ACHN (cell line): ENCODE measurements around the gene GCKR.

ENCODE experiments used
- DNase-seq: peaks from one replicate; pipeline ENCODE4 v3.0.0-alpha.2; 2015
- in situ Hi-C: cut with HindIII; loops from 2 replicates; pipeline ENCODE4 v1.10.0; 2017; ENCODE audit warnings: low sequenced_read_pairs, low pct_ligation_motif_present, low pct_unique_long_range_greater_than_20kb

Gene GCKR

GRCh38 chr2:27496357-27497287, at the start of gene GCKR:
TSS of gene GCKR (plus strand) at chr2:27496839. CDS start at chr2:27496905, 66 bp downstream.
- peak; percentile 59 for DNase-seq

GRCh38 chr2:27448381-27448780, 48.3 kb upstream of the GCKR start:
- in situ Hi-C loops: no loop called here

More at GRCh38 chr2:27496357-27497287, at the start of gene GCKR:
- in situ Hi-C loops: no loop called here

GRCh38 chr2:27451095-27451494, 45.5 kb upstream of the GCKR start:
- no peak for DNase-seq
- in situ Hi-C loops: no loop called here

More at GRCh38 chr2:27448381-27448780, 48.3 kb upstream of the GCKR start:
- DNase-seq: no peak

- in situ Hi-C loops: no loop called here
- DNase-seq: no peak
Measured at GRCh38 chr2:27453968-27454367, 42.7 kb upstream of the GCKR start.

- in situ Hi-C loops: no loop called here
- DNase-seq: no peak
Measured at GRCh38 chr2:27461118-27461517, 35.5 kb upstream of the GCKR start.

- in situ Hi-C loops: no loop called here
- no peak for DNase-seq
Measured at GRCh38 chr2:27464443-27464842, 32.2 kb upstream of the GCKR start.

- in situ Hi-C loops: no loop called here
Measured at GRCh38 chr2:27471961-27472360, 24.7 kb upstream of the GCKR start.

GRCh38 chr2:27485496-27485895, 11.1 kb upstream of the GCKR start:
- no peak for DNase-seq
- in situ Hi-C loops: no loop called here

More at GRCh38 chr2:27471961-27472360, 24.7 kb upstream of the GCKR start:
- DNase-seq: no peak

GRCh38 chr2:27489118-27489497, 7.5 kb upstream of the GCKR start:
- in situ Hi-C loops: no loop called here
- peak; percentile 58 for DNase-seq

- DNase-seq: peak; percentile 99
- in situ Hi-C loops: no loop called here
Measured at GRCh38 chr2:27489498-27490397, 6.9 kb upstream of the GCKR start, which contains the start of gene IFT172. TSS of gene IFT172 (minus strand) at chr2:27489743. CDS start at chr2:27489653, 90 bp downstream.

GRCh38 chr2:27492557-27492956, 4.1 kb upstream of the GCKR start:
- no peak for DNase-seq
- in situ Hi-C loops: no loop called here

- DNase-seq: no peak
- in situ Hi-C loops: no loop called here
Measured at GRCh38 chr2:27493948-27494283, 2.7 kb upstream of the GCKR start.

GRCh38 chr2:27494284-27494943, 2.2 kb upstream of the GCKR start:
- peak; percentile 14 for DNase-seq
- in situ Hi-C loops: no loop called here

GRCh38 chr2:27494944-27495554, 1.6 kb upstream of the GCKR start, which contains the start of gene FNDC4:
TSS of gene FNDC4 (minus strand) at chr2:27495200. CDS start at chr2:27494679, 521 bp downstream.
- in situ Hi-C loops: no loop called here
- peak; percentile 39 for DNase-seq

GRCh38 chr2:27495840-27496356, 741 bp upstream of the GCKR start:
- in situ Hi-C loops: no loop called here
- no peak for DNase-seq

GRCh38 chr2:27497288-27497627, 619 bp downstream of the GCKR start:
- in situ Hi-C loops: no loop called here
- DNase-seq: no peak

- no peak for DNase-seq
- in situ Hi-C loops: no loop called here
Measured at GRCh38 chr2:27498975-27499374, 2.3 kb downstream of the GCKR start.

- in situ Hi-C loops: no loop called here
- DNase-seq: no peak
Measured at GRCh38 chr2:27501042-27501441, 4.4 kb downstream of the GCKR start.
